Stimulated activated CD8-positive, alpha-beta memory T cell treated with anti-CD3 and anti-CD28 coated beads, Interleukin-4, amount 100 ng/mL, for 48 hours (primary cell): ENCODE results near the gene LZTR1.

Experiments used
- DNase-seq: peaks from one replicate; pipeline ENCODE4 v3.0.0-alpha.2; 2020

Gene LZTR1

DNA sequence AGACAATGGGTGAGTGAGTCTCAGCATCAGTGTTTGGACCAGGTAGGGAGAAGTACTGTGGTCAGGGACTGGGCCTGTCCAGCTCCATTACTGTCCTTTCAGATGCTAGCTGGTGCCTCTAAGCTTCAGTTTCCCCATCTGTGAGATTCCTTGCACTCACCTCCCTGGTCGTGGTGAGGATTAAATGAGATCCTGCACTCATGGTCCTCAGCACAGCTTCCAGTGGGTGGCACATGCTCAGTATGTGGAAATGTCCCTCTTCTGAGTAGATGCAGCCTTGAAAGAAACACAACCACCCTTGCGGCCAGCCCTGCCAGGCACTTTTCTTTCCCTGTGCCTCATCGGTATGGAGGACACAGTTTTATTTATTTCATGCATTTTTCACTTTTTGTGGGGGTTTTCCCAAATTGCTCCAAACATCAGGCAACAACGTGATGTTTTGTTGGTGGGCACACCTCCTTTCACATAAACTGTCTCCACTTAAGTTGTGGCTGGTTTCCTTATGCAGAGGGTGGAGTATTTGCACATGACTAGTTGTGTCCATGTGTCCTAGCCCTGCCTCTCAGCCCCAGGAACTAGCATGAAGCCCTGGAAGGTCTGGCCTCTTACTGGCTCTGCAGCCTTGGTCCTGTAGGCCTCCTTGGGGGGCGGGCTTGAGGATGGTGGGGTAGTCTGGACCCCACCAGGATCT is 1.1 kb downstream of the LZTR1 start:
- DNase-seq = no peak

DNA sequence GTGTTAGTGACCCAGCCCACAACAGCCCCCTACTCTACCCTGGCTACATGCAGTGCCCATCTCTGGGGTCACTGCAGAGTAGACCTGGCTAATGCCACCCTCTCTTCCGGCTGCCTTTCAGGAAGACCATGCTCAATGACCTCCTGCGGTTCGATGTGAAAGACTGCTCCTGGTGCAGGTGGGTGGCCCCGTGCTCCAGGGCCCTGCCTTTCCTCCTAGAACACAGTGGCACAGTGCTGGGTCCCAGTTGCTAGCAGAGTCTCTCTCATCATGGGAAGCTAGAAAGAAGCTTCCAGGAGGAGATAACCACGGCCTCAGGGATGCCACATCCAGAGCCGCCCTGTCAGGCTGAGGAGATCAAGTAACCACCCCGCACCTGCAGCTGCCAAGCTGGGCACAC is 3.6 kb downstream of the LZTR1 start:
- no peak for DNase-seq

DNA sequence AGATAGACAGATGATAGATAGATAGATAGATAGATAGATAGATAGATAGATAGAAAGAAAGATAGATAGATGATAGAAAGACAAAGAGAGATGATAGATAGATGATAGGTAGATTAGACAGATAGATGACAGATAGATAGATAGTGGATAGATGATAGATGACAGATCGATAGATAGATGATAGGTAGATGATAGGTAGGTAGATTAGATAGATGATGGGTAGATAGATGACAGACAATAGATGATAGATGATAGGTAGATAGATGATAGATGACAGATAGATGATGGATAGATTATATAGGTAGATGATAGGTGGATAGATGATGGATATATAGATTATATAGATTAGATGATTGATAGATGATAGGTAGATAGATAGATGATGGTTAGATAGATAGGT is 4.3 kb downstream of the LZTR1 start:
- no peak for DNase-seq

DNA sequence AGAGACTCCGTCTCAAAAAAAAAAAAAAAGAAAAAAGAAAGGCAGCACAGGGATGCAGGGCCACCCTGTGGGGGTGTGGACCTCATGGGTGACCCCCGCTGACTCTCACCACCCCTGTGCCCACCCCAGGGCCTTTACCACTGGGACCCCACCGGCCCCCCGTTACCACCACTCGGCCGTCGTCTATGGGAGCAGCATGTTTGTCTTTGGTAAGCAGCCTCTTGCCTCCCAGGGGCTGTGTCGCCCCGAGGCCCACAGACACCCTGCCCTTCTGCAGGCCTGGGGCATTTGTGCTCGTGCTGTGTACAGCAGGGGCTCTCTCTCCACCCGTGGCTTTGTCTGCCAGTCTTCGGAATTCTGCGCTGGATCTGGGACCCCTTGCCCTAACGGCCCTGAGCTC is 5.3 kb downstream of the LZTR1 start:
- DNase-seq = no peak

DNA sequence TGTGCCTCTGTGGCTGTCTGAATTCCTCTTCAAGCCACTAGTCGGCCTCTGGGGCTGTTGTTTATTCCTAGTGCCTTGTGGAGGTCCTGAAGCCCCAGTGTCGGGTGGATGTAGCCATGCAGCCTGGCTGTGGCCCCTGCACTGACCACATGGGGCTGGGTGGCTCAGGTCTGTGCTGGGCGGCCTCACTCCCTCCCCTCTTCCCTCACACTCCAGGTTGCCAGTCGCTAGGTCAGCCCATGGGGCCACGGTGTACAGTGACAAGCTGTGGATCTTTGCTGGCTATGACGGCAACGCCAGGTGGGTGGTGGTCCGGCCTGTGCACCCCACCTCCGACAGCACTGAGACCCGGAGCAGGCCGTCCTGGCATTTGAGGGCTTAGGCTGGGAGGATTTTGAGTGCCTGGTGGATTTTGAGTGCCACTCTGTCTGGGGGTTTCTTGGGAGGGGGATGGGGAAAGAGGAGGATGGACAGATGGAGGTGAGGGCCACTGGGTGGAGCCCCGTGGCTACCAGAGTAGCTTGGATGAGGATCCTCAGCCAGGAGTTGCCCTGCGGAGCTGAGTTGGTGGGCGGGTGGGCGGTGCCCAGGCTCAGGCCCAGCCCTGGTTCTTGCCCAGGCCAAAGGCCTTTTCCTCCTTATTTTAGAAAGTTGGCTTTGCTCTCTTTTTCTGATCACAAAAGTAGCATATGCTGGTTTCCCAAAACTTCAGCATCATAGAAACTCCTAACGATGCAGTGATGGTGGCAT is 6.7 kb downstream of the LZTR1 start:
- no peak for DNase-seq

DNA sequence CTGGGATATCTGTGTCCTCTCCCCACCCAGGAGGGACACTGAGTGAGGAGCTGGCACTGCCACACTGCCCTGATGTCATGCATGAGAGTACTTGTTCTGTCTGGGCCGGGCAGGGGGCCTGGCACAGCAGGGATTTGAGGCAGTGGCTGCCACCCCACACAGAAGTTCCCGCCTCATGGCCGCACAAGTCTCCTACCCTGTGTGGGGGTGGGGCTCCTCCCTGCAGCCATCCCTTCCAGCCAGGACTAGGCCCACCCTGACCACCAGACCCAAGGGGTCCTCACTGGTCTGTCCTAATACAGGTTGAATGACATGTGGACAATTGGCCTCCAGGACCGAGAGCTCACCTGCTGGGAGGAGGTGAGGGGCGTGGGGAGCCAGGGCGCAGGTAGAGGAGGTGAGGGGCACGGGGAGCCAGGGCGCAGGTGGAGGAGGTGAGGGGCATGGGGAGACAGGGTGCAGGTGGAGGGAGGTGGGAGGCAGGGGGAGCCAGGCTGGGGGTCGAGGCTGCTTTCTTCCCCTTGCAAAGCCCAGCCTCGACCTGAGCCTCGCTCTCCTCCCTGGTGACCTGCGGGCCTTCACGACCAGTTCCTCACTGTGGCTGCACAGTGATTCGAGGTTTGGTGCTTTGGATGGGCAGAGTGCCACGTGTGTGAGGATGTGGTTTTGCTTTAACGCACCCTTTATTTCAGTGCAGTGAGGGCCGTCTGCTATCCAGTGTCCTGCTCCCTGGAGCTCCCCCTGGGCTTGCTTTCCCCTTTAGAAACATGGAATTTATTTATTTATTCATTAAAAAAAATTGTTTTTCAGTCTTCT is 7.4 kb downstream of the LZTR1 start:
- no peak for DNase-seq

DNA sequence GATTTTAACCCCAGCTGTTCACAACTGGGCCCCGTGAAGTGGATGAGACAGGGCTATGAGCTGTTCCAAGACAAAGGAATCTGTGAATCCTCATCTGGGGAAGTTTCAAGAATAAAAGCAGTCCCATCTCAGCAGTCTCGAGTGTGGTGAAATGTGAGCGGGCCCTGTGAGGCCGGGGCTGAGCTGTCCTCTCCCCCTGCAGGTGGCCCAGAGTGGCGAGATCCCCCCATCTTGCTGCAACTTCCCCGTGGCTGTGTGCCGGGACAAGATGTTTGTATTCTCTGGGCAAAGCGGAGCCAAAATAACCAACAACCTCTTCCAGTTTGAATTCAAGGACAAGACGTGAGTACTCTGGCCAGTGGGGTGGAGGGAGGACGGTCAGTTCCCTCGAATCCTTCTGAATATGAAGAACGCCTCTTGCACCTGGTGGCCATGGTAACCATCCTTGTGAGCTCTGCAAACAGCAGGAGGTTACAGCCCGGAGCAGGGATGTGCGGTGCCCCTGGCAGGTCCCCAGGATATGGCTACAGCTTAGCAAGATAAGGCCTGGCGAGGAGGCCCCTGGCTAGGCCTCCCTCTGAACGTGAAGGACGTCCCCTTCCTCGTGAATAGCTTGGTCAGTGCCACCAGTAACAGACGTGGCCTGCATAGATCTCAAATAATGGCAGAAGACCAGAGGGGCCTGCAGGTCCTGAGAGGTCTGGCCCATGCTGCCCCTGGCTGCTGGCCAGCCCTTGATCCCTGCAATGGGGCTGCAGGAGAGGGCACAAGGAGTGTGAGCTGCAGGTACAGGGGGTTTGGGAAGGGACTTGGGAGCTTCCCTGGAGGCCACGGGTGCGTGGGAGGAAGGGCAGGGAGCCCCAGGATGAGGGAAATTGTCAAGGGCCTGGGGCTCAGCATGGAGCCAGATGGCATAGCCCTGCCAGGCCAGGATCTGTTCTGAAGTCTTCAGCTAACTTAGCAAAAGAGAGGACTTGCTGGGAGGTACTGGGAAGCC is 8.4 kb downstream of the LZTR1 start:
- DNase-seq = no peak

DNA sequence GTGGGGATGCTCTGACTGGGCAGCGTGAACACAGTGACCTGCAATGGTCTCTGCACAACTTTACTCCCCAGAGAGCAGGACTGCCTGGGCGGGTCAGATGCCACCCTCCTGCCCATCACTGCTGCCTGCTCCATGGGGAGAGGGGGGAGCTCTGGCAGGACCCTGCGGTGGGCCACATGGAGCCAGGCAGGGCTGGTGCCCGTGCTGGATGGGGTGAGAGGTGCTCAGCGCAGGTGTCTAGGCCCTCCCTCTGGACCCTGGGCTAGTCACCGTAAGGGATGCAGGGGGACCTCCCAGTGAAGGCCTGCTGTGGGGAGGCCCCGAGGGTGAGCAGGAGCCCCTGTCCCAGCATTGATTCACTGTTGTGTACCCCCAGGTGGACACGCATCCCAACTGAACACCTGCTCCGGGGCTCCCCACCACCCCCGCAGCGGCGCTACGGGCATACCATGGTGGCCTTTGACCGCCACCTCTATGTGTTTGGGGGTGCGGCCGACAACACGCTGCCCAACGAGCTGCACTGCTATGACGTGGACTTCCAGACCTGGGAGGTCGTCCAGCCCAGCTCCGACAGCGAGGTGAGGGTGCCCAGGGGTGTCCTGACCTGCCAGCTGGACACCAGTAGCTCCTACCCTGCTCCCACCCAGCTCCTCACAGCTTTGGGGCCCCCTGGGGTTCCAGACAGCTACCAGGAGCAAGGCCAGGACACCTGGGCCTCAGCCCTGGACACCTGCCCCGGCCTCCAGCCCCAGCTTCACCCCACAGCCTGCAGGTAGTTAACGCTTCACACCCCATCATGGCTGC is 9.4 kb downstream of the LZTR1 start:
- DNase-seq = no peak

DNA sequence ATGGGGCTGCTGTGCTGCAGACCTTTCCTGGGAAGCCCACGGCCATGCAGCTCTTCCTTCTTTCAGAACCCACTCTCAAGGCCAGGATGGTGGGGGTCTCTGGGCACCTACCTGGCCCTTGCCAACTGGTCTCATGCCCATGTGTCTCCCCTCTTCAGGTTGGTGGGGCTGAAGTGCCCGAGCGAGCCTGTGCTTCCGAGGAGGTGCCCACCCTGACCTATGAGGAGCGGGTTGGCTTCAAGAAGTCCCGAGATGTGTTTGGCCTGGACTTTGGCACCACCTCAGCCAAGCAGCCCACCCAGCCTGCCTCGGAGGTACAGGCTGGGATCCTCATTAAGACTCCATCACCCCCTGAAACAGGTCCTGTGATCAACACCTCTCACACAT is 10.0 kb downstream of the LZTR1 start:
- no peak for DNase-seq

DNA sequence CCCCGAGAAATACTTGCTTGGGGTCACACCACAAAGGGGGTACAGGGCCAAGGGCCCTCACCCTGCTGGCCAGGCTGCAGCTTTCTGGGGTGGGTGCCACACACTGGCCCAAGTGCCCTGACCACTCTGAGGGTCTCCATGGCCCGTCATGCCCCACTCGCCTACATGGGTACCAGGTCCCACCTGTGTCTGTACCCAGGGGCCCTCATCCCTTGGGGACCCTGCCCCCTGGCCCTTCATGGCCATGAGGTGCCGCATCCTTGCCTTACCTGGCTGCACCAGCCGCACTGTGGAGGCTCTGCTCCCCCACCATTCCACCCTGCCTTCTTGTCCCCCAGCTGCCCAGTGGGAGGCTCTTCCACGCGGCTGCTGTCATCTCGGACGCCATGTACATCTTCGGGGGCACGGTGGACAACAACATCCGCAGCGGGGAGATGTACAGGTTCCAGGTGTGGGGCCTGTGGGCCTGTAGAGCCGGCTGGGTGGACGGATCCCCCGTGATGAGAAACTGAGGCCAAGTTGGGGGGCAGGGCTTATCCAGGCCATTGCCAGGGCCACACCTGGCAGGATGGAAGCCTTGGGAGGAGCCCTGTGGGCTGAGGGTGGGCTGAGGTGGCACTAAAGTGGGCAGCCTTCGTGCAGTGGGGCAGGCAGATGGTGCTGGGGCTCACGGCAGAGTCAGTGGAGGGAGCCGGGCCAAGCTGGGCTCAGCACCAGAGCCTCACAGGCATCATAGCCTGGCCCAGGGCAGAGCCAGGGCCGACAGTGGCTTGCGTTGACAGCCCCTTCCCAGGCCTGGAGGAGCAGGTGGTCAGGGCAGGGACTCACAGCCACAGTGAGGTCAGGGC is 10.6 kb downstream of the LZTR1 start:
- DNase-seq = no peak

DNA sequence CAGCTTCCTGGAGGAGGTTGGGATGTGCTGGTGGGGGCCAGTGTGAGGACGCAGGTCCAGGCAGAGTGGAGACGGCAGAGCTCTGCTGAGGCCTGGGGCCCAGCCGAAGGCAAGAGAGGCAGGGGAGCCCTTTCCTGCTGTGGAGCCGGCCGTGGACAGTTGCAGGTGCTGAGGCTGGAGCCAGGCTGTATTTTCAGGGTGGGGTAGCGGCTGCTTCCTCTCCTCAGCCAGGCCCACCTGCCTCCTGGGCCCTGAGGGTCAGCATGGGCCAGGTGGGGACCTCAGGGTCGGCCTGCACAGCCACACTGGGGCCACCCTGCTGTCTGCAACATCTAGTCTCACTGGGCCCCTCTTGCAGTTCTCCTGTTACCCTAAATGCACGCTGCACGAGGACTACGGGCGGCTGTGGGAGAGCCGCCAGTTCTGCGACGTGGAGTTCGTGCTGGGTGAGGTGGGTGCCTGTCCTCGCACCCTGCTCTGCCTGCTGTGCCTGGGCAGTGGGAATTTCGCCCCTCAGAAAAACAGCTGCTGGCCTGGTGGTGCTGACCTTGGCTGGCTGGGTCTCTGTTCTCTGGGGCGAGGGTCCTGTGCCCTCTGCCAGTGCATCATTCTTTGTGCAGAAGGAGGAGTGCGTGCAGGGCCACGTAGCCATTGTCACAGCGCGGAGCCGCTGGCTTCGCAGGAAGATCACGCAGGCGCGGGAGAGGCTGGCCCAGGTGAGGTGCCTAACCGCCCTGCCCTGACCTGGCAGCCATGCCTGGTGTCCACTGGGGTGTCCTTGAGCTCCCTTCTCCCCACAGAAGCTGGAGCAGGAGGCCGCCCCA is 11.4 kb downstream of the LZTR1 start:
- DNase-seq = no peak

DNA sequence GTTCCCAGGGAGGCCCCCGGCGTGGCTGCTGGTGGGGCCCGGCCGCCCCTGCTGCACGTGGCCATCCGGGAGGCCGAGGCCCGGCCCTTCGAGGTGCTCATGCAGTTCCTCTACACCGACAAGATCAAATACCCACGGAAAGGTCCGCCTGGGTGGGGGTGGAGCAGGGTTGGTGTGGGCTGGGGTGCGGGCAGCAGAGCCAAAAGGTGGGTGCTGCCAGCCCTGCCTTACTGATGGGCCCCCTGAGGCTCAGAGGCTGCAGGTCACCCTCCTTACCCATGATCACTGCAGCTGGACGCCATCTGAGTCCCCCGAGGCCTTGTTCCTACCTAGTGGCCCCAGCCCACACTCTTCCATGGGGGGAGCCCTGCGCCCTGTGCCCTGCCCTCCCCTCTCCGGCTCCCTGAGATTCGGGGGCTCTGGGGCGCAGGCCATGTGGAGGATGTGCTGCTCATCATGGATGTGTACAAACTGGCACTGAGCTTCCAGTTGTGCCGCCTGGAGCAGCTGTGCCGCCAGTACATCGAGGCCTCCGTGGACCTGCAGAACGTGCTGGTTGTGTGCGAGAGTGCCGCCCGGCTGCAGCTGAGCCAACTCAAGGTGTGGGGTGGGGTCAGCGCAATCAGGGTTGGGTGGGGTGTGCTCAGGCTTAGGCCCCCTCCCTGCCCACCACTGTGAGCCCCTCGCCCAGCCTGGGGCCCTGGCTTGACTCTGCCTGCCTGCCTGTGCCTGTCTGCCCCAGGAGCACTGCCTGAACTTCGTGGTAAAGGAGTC is 12.2 kb downstream of the LZTR1 start:
- no peak for DNase-seq

DNA sequence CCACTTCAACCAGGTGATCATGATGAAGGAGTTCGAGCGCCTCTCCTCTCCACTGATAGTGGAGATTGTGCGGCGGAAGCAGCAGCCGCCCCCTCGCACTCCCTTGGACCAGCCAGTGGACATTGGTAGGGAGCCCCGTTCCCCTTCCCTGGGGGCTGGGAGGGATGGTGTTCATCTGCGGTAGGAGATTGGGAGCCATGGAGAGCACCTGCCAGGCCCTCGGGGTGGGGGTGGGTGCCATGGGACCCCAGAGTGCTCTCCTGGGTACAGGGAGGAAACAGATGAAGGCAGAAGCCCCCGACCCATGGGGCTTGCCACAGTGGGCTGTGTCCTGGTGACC is 12.8 kb downstream of the LZTR1 start:
- no peak for DNase-seq

DNA sequence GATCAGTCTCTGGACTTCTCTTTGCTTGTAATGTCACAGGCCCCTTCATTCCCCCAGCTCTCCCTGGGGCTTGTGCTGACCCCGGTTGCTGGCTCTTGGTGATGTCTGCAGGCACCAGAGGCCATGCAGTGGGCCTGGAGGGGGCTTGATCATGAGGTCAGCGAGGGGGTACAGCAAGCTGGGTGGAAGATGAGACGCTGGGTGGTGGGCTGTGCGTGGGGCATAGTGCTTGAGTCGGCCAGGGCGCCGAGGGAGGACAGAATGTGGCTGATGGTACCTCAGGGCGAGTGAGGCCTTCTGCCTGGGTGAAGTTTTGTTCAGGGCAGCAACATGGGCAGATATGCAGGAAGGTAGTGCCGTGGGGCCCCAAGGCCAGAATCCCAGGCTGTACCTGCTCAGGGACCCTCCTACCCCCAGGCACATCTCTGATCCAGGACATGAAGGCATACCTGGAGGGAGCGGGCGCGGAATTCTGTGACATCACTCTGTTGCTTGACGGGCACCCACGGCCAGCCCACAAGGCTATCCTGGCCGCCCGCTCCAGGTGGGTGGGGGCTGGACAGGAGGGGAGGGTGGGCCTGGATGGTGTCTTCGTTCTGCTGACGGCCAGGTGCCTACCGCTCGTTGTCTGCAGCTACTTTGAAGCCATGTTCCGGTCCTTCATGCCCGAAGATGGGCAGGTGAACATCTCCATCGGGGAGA is 13.4 kb downstream of the LZTR1 start:
- no peak for DNase-seq

DNA sequence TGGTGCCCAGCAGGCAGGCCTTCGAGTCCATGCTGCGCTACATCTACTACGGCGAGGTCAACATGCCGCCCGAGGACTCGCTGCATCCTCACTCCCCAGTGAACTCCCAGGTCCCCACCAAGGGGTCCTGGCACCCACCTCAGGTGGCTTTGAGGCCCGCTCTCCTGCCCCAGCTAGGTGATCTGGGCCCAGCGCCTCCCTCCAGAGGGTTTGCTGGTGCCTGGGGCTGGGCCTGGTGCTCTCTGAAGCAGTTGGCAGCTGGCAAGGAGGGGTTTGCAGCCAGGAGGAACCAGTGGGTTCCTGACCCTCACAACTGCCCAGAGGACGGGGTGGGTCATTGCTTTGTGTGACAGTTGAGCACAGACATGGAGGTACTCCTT is 13.9 kb downstream of the LZTR1 start:
- no peak for DNase-seq

DNA sequence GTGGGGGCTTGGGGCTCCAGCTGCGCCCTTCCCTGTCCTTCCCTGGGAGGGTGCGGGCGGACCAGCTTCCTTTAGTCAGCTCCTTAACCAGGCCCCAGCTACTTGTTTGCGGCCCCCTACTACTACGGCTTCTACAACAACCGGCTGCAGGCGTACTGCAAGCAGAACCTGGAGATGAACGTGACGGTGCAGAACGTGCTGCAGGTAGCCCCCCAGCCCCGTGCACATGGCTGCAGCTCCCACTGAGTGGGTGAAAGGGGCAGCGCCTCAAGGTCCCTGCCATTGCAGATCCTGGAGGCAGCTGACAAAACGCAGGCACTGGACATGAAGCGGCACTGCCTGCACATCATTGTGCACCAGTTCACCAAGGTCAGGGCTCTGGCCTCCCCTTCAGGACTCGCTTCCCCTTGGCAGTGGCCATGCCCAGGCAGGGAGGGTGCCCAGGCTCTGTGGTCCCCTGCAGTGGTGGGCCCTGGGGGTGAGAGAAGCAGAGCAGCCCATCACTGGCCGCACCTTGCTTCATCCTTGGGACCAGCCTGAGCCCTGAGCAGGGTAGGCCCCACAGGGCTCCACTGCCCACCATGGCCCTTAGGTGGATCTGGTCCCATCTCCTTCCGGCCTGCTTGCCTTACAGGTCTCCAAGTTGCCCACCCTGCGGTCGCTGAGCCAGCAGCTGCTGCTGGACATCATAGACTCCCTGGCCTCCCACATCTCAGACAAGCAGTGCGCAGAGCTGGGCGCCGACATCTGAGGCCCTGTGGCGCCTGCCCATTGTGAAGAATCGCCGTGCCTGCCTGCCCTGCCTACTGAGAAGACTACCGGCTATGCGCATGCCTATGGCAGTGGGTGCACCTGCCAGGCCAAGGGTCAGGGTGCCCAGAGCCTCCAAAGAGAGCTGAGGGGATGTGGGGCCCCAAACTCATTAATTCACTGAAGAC is 14.8 kb downstream of the LZTR1 start:
- no peak for DNase-seq

DNA sequence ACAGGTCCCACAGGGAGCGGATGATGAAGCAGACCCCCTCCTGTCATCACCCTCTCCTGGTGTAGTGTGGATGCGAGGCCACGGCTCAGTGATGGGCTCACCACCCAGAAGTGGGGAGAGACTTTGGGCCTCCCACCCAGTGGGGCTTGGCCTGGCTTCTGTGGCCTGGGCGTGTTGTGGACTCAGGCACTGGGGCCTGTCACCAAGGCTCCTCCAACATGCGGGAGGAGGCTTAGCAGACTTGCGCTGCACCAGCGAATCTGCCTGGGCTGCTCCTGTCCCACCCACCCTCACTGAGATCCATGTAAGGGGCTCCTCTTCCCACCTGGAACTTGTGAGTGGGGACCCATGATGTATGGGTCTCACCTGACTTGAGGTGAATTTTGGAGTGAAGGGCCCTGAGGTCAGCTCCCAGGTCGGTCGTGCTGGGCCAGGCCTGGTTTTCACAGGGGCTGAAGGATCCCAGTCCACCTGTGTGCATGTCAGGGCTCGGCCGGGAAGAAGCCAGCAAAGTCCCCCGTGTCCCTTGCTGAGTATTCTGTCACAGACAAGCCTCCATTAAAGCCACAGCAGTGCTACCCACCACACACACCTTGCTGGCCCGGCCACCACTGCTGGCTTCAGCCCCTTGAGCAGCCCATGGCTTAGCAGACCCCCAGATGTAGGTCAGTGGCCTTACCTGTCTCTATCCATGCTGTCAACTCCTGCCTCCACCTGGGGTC is 15.6 kb downstream of the LZTR1 start:
- DNase-seq = no peak
